Adrenal gland (tissue), 5 donors: ENCODE data around the gene ASCC1.

ENCODE experiments used
- CTCF ChIP-seq, 6 experiments: fragments of 450-650 bp in 4 of 6; fragments of 200-600 bp in 2 of 6; sonication (generic) in 1 of 6; IDR thresholded peaks; 1 replicate in 5 of 6; 2 replicates in 1 of 6; pipeline versions ENCODE4 v1.5.1 to v1.8.0; 2016 to 2021; ENCODE audit warnings: antibody characterized with exemption in 6 of 6, mild to moderate bottlenecking in 2 of 6, moderate library complexity in 1 of 6
- POLR2A ChIP-seq, 2 donors: fragments of 450-650 bp; IDR thresholded peaks; one replicate each; pipeline ENCODE4 v1.6.1; 2017; ENCODE audit warnings: antibody characterized with exemption in 2 of 2, mild to moderate bottlenecking in 2 of 2, moderate library complexity in 1 of 2
- donor health status: DM: no; HTN: no; CAD: no.

- TF ChIP-seq CTCF (IDR thresholded peaks at IDR 0.05), result no peak
- TF ChIP-seq POLR2A (IDR thresholded peaks at IDR 0.05), result no peak
Observed at GRCh38 chr10:72085864-72086465, 130.1 kb downstream of the ASCC1 start.
